Spinal cord (tissue), 10 donors: ENCODE measurements around the gene SLC25A13. TPM values are rescaled to one million over a fixed set of nuclear protein-coding genes. Genes with fewer than 3 reads are reported as not detected.

Experiments used
- DNase-seq, 6 donors: peaks; one replicate each; pipeline versions ENCODE4 v3.0.0 to v3.0.0-alpha.2; 2013 to 2015; ENCODE audit warnings: low spot score in 6 of 6, low read depth in 4 of 6
- H3K27ac ChIP-seq: one replicate; pipeline ENCODE4 v1.5.1; 2013; ENCODE audit warnings: low read depth, low read length, control low read depth
- H3K27me3 ChIP-seq: one replicate; pipeline ENCODE4 v1.6.1; 2013; ENCODE audit warnings: low read length; ENCODE audit not compliant: control insufficient read depth, insufficient read depth
- H3K36me3 ChIP-seq: one replicate; pipeline ENCODE4 v1.6.1; 2013; ENCODE audit warnings: low read length; ENCODE audit not compliant: control insufficient read depth, insufficient read depth
- H3K4me1 ChIP-seq: one replicate; pipeline ENCODE4 v1.6.1; 2013; ENCODE audit warnings: low read length; ENCODE audit not compliant: control insufficient read depth, insufficient read depth
- H3K4me3 ChIP-seq: one replicate; pipeline ENCODE4 v1.5.1; 2013; ENCODE audit warnings: low read depth, low read length, control low read depth
- H3K9me3 ChIP-seq: one replicate; pipeline ENCODE4 v1.6.1; 2013; ENCODE audit warnings: low read length; ENCODE audit not compliant: control insufficient read depth, insufficient read depth
- WGBS: methylation state at CpG from one replicate; pipeline ENCODE4 v1.1.5; 2013; ENCODE audit warnings: missing lambda C conversion rate; ENCODE audit not compliant: insufficient coverage; 5-methylcytosine and 5-hydroxymethylcytosine counted together
- polyA plus RNA-seq, 2 donors: library from polyadenylated mRNA; unstranded; fragments of 120-200 nt; gene quantifications; one replicate each; pipeline ENCODE4 v1.2.1, GENCODE V29; 2013; ENCODE audit not compliant: insufficient read length in 2 of 2
- total RNA-seq, 2 donors: library from RNA; depleted of rRNA in 1 of 2; stranded (reverse); fragments of 120-200 nt in 1 of 2; fragments of >200 nt in 1 of 2; gene quantifications; one replicate each; pipeline versions ENCODE4 v1.2.3 to v1.2.4, GENCODE V29; 2013 to 2014
- donor health status: healthy.

Gene SLC25A13
- total and polyA plus RNA-seq, 4 donors = 24.9 to 34.7 (median 31.4) TPM

DNA sequence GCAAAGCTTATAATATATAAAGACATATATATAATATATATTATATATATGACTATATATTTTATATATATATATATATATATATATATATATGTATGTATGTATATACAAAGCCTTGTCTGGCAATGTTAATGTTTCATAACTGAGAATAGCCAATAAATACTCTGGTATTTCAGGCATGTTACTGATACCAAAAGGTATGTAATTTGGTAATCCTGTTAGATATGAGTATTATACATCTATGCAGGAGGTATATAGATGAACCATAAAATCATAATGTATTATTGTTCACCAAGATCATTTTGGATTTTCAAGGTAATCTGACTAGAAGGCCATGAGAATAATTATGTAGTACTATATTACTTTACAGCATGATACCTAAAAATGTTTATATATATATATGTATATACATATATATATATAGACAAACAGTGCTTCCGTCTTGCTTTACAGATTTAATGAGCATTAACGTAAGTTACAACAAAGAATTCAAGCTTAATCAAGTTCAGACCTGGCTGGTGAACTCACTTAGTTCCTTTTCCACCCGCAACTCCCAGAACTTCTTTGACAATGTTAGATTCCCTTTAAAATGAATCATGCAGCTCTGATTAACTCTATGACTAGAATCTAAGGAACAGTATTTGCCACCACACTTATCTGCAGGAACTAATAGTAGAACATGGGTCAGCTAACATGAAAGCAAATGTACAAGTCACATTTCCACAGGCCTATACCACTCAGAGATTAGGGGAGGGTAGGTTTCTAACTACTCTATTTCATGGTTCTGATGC, 82.7 kb downstream of the SLC25A13 start:
- Histone ChIP-seq H3K27me3 (no peaks in the 10 kb centered on the region), H3K4me1 (peaks cover 3% of the 10 kb centered on the region), H3K36me3 (no peaks in the 10 kb centered on the region), H3K27ac (no peak overlapping the region), H3K4me3 (no peak overlapping the region), H3K9me3 (no peaks in the 10 kb centered on the region)
- 93% methylated on average over 2 of the region's 3 CpGs for WGBS
- no peak for DNase-seq

GRCh38 chr7:96238474-96238873, 83.4 kb downstream of the SLC25A13 start:
- Histone ChIP-seq H3K27ac (no peak overlapping the region), H3K4me1 (peaks cover 3% of the 10 kb centered on the region), H3K4me3 (no peak overlapping the region), H3K36me3 (no peaks in the 10 kb centered on the region), H3K27me3 (no peaks in the 10 kb centered on the region), H3K9me3 (no peaks in the 10 kb centered on the region)
- WGBS = 45% methylated on average over 4 of the region's 8 CpGs
- DNase-seq = peak in 2 of 6 donors; percentile 5 to 66

DNA sequence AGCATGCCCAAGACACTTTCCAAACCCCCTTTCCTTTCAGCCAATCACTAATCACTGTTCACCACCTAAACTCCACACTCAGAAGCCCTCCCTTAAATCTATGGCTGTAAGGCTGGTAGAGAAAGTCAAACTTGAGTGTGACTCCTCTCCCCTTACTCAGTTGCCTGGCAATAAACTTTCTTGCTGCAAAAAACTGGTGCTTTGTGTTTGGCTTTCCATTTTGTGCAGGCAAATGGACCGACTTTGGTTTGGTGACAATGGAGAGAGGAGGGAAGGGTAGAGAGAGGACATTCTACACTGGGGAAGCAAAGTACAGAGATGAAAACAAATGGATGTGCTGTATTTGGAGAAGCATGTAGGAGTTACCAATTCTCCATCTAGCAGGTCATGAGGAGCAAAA, 84.9 kb downstream of the SLC25A13 start:
- no peak overlapping the region for H3K27ac ChIP-seq
- H3K4me3 ChIP-seq = no peak overlapping the region
- no peaks in the 10 kb centered on the region for H3K9me3 ChIP-seq
- no peaks in the 10 kb centered on the region for H3K36me3 ChIP-seq
- H3K27me3 ChIP-seq = no peaks in the 10 kb centered on the region
- no peak for DNase-seq
- 100% methylated on average over 1 of the region's 1 CpG for WGBS
- peaks cover 3% of the 10 kb centered on the region for H3K4me1 ChIP-seq

DNA sequence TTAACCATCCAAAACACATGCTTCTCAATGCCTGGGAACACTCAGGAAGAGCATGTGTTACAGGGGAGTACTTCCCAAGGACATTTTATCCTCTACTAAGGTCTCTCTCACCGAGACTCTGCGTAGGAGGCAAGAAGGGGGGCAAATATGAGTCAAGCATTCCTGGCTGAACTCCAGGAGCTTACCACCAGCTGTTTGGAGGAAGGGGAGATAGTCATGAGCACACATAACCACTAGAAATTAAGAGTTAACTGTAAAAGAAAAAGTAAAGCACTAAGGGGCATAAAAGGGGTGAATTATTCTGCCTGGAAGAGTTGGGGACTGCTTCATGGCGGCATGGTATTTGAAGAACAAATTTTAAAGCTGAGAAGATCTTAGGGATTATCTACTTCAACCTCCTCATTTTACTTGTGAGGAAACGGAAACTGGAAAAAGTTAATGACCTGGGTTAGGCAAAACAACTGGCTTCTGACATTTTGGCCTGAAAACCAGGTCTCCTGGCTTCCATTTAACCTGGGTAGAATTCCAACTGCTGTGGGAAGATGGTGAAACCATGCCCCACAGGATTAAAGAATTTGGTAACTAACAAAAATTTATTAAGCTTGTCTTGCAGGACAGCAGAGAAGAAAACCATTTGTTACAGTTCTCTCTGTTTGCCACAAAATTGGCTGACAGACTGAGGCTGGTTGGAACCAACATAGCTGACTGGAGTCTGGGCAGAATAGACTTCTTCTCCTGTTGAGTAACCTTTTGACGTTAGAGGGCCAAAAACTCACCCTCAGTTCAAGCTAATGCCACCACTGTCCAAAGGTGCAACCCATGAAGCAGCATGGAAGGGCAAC, 85.5 kb downstream of the SLC25A13 start:
- peak in 1 of 6 donors; percentile 25 for DNase-seq
- no peak overlapping the region for H3K27ac ChIP-seq
- no peak overlapping the region for H3K4me3 ChIP-seq
- no peaks in the 10 kb centered on the region for H3K27me3 ChIP-seq
- H3K9me3 ChIP-seq = no peaks in the 10 kb centered on the region
- no peaks in the 10 kb centered on the region for H3K36me3 ChIP-seq
- peaks cover 3% of the 10 kb centered on the region for H3K4me1 ChIP-seq
- 92% methylated on average over 1 of the region's 5 CpGs for WGBS

DNA sequence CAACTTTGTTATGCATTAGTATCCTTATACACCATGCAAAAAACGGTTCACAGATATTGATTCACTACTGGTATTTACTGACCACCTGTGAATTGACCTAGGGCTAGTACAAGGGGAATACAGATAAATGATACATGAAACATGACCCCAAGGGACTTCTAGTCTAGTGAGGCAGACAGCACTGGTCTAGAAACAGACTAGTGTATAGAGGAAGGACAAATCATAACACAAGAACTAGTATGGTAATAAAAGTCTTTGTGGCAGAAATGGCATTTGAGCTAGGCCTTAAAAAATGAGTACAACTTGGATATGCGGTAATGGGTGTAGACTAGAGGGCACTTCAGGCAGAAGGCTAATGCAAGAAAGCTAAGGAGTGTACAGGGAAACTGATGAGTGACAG, 86.6 kb downstream of the SLC25A13 start:
- no peak overlapping the region for H3K27ac ChIP-seq
- no peaks in the 10 kb centered on the region for H3K9me3 ChIP-seq
- no peak overlapping the region for H3K4me3 ChIP-seq
- H3K4me1 ChIP-seq = peaks cover 3% of the 10 kb centered on the region
- no peaks in the 10 kb centered on the region for H3K36me3 ChIP-seq
- DNase-seq = no peak
- WGBS = 100% methylated on average over 1 of the region's 2 CpGs
- no peaks in the 10 kb centered on the region for H3K27me3 ChIP-seq

DNA sequence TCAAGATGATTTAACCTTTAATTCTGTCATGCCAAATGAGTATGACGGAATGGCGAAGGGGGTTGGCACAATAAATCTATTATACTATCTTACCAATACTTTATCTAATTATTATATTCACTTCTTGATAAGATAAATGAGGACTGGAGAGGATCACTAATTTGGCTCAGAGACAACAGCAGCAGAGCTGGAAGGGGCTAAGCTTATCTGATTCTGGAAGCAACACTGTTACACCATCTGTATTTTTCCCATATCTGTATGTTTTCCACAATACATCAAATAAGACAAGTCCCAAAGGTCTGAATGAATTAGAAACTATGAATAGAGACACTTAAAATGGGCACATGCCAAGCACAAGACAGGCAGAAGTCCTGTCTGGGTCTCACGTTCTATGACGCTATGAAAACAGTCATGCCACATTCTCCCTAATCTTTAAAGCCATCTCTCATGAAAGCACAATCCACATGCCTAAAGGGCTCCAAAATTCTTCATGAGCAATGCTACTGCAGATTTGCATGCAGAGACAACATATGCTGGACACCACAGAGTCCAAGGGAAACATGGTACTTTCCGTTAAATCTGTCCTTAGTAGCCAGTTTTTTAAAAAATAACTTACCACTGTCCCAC, 88.3 kb downstream of the SLC25A13 start:
- DNase-seq = no peak
- Histone ChIP-seq H3K36me3 (peaks cover 4% of the 10 kb centered on the region), H3K9me3 (no peaks in the 10 kb centered on the region), H3K27ac (no peak overlapping the region), H3K4me1 (peaks cover 3% of the 10 kb centered on the region), H3K4me3 (no peak overlapping the region), H3K27me3 (no peaks in the 10 kb centered on the region)
- WGBS = 84% methylated on average over 3 of the region's 5 CpGs

- H3K4me1 ChIP-seq = no peaks in the 10 kb centered on the region
- no peak overlapping the region for H3K27ac ChIP-seq
- no peaks in the 10 kb centered on the region for H3K27me3 ChIP-seq
- no peak overlapping the region for H3K4me3 ChIP-seq
- H3K9me3 ChIP-seq = no peaks in the 10 kb centered on the region
- DNase-seq = no peak
- peaks cover 8% of the 10 kb centered on the region for H3K36me3 ChIP-seq
- no CpG with 5 or more reads among the region's 3 CpGs for WGBS
Observed at GRCh38 chr7:96233084-96233483, 88.8 kb downstream of the SLC25A13 start.

GRCh38 chr7:96228760-96229159, 93.1 kb downstream of the SLC25A13 start:
- Histone ChIP-seq H3K9me3 (no peaks in the 10 kb centered on the region), H3K36me3 (peaks cover 8% of the 10 kb centered on the region), H3K27me3 (no peaks in the 10 kb centered on the region), H3K27ac (no peak overlapping the region), H3K4me1 (no peaks in the 10 kb centered on the region), H3K4me3 (no peak overlapping the region)
- 98% methylated on average over 22 of the region's 22 CpGs for WGBS
- DNase-seq = no peak

GRCh38 chr7:96225251-96225650, 96.6 kb downstream of the SLC25A13 start:
- WGBS = 96% methylated on average over 4 of the region's 5 CpGs
- no peak overlapping the region for H3K27ac ChIP-seq
- H3K36me3 ChIP-seq = peaks cover 8% of the 10 kb centered on the region
- no peak overlapping the region for H3K4me3 ChIP-seq
- DNase-seq = no peak
- H3K9me3 ChIP-seq = no peaks in the 10 kb centered on the region
- H3K4me1 ChIP-seq = no peaks in the 10 kb centered on the region
- H3K27me3 ChIP-seq = no peaks in the 10 kb centered on the region
